Esophagus muscularis mucosa (tissue), 4 donors: Measurements from ENCODE around the gene SHISAL2A. TPM values are rescaled to one million over a fixed set of nuclear protein-coding genes. Genes with fewer than 3 reads are reported as not detected.

ENCODE experiments used
- DNase-seq: peaks from one replicate; pipeline ENCODE4 v3.0.0-alpha.2; 2017; ENCODE audit errors: extremely low spot score
- H3K27ac ChIP-seq, 4 donors: fragments of 200-600 bp; sonication (generic); replicated peaks in 1 of 4; 1 replicate in 3 of 4; 2 replicates in 1 of 4; pipeline ENCODE4 v1.5.1; 2016 to 2019; ENCODE audit warnings: mild to moderate bottlenecking in 1 of 4
- H3K27me3 ChIP-seq, 4 donors: fragments of 200-600 bp; sonication (generic); one replicate each; pipeline versions ENCODE4 v1.5.1 to v1.6.0; 2016 to 2019
- H3K36me3 ChIP-seq, 4 donors: fragments of 200-600 bp; sonication (generic); one replicate each; pipeline ENCODE4 v1.5.1; 2016 to 2019
- H3K4me1 ChIP-seq, 4 donors: fragments of 200-600 bp; sonication (generic); one replicate each; pipeline ENCODE4 v1.5.1; 2016 to 2019
- H3K4me3 ChIP-seq, 4 donors: fragments of 200-600 bp; sonication (generic); 1 replicate in 2 of 4; 2 replicates in 2 of 4; pipeline ENCODE4 v1.5.1; 2016 to 2019; ENCODE audit warnings: mild to moderate bottlenecking in 4 of 4, moderate library complexity in 1 of 4
- H3K9me3 ChIP-seq, 4 donors: fragments of 200-600 bp; sonication (generic); 1 replicate in 3 of 4; 2 replicates in 1 of 4; pipeline ENCODE4 v1.5.1; 2016 to 2019
- EP300 ChIP-seq: sonication (generic); formaldehyde crosslinking; IDR thresholded peaks from one replicate; pipeline ENCODE4 v1.6.1; 2017; ENCODE audit warnings: antibody characterized with exemption
- POLR2A ChIP-seq: fragments of 450-650 bp; IDR thresholded peaks from one replicate; pipeline ENCODE4 v1.6.1; 2017; ENCODE audit warnings: antibody characterized with exemption, moderate library complexity, mild to moderate bottlenecking, low read depth
- POLR2AphosphoS5 ChIP-seq, 2 donors: sonication (generic); formaldehyde crosslinking; IDR thresholded peaks; one replicate each; pipeline ENCODE4 v1.6.1; 2017; ENCODE audit warnings: antibody characterized with exemption in 2 of 2
- WGBS: methylation state at CpG from one replicate; pipeline ENCODE4 v1.1.5; 2018; 5-methylcytosine and 5-hydroxymethylcytosine counted together
- intact Hi-C: fragments of 100-400 bp; cut with DNase I; formaldehyde crosslinking; loops from one replicate; pipeline ENCODE4 v1.15.1; 2023
- total RNA-seq, 4 donors: library from RNA; depleted of rRNA; stranded (reverse); fragments of >200 nt; gene quantifications; one replicate each; pipeline versions ENCODE4 v1.1.0 to v1.2.1, GENCODE V29; 2016
- TF ChIP-seq, protein P1 (sequence below), 3 experiments: fragments of 200-600 bp in 2 of 3; fragments of 450-650 bp in 1 of 3; sonication (generic) in 2 of 3; IDR thresholded peaks; one replicate each; pipeline ENCODE4 v1.5.1; 2017 to 2019; ENCODE audit warnings: antibody characterized with exemption in 3 of 3, mild to moderate bottlenecking in 2 of 3, moderate library complexity in 1 of 3

Gene SHISAL2A
- total RNA-seq, 4 donors from 2014 or later = 0.17 to 0.57 TPM; not detected in 2

DNA sequence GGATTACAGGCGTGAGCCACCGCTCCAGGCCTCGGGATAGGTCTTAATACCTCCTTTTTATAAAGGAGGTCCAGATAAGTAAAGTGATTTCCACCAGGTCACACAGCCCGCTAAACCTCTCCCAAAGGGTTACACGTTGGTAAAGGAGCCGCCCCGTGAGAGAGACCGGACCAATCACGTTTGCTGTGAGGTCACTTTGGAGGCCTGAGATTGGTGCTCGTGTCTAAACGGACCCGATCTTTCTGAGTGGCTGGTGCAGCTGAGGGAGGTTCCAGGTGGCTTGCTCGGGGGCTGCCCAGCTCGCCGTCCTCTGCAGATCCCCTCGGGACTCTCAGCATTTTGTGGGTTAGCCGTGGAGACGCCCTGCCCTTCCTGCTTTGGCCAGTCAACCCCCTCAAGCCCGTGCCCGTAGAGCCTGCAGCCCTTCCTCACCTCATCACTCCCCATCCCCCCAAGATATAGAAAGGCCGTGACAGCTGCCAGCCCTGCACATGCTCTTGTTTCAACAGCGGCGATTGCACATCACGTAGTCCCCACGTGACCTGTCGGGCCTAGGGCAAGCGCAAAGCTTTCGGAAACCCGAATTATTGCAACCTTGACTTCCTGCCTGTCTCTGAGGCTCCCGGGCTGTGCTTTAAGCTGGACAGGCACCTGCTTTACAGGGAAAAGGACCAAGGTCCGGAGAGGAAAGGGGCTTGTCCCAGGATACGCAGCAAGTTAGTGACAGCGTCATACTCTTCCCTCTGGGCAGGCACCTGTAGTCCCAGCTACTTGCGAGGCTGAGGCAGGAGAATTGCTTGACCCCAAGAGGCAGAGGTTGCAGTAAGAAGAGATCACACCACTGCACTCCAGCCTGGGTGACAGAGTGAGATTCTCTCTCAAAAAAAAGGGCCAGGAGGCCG is 70.2 kb downstream of the SHISAL2A start:
- DNase-seq = peak; percentile 97
- Histone ChIP-seq H3K4me1 (peaks cover 16 to 29% (median 25%) of the 10 kb centered on the region in 4 donors), H3K4me3 (peak overlapping the region; percentile 53 to 72 (median 59)), H3K36me3 (no peaks in the 10 kb centered on the region), H3K27me3 (no peaks in the 10 kb centered on the region), H3K9me3 (no peaks in the 10 kb centered on the region), H3K27ac (peak overlapping the region; percentile 78 to 85 (median 80))
- WGBS = 5% methylated on average over 31 of the region's 35 CpGs
- intact Hi-C loops = loop anchor here (5.0 kb wide), 1 partner anchor 44 kb away; no protein-coding TSS in a partner anchor
- TF ChIP-seq EP300 = no peak
- no peak for TF ChIP-seq POLR2A
- TF ChIP-seq POLR2AphosphoS5 (IDR thresholded peaks at IDR 0.05) = peak; percentile 74 to 77
- TF ChIP-seq, protein P1, sequence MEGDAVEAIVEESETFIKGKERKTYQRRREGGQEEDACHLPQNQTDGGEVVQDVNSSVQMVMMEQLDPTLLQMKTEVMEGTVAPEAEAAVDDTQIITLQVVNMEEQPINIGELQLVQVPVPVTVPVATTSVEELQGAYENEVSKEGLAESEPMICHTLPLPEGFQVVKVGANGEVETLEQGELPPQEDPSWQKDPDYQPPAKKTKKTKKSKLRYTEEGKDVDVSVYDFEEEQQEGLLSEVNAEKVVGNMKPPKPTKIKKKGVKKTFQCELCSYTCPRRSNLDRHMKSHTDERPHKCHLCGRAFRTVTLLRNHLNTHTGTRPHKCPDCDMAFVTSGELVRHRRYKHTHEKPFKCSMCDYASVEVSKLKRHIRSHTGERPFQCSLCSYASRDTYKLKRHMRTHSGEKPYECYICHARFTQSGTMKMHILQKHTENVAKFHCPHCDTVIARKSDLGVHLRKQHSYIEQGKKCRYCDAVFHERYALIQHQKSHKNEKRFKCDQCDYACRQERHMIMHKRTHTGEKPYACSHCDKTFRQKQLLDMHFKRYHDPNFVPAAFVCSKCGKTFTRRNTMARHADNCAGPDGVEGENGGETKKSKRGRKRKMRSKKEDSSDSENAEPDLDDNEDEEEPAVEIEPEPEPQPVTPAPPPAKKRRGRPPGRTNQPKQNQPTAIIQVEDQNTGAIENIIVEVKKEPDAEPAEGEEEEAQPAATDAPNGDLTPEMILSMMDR (IDR thresholded peaks at IDR 0.05) = no peak

DNA sequence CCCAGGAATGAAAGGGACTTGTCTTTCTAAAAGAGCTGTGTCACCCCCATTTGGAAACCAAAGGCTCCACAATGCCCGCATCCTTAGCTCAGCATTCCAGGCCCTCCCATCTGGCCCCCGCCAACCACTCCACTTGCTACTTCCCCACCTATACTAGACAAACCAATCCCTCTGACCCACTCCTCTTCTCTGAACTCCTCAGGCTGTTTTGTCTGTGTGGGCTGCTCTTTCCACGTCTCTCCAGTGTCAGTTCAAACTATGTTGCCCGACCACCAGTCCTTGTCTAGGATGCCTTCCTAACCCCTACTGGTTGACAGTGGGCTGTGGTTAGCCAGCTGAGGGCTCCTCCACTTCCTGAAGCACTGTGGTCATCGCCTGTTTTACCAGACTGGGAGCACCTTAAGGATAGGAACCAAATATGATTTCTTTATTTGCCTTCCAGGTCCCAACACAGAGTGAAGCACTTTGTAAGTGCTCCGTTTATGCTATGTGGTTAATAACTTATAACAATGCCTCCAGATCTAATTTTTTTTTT is 73.2 kb downstream of the SHISAL2A start:
- Histone ChIP-seq H3K4me3 (no peak overlapping the region), H3K27me3 (no peaks in the 10 kb centered on the region), H3K27ac (no peak overlapping the region), H3K36me3 (no peaks in the 10 kb centered on the region), H3K9me3 (no peaks in the 10 kb centered on the region), H3K4me1 (peaks cover 12 to 32% (median 20%) of the 10 kb centered on the region in 4 donors)
- DNase-seq = no peak
- 78% methylated on average over 5 of the region's 6 CpGs for WGBS
- intact Hi-C loops = no loop called here
- no peak for TF ChIP-seq EP300
- TF ChIP-seq POLR2AphosphoS5 (IDR thresholded peaks at IDR 0.05) = no peak
- no peak for TF ChIP-seq POLR2A
- TF ChIP-seq, protein P1 (IDR thresholded peaks at IDR 0.05) = no peak

Other genes starting within 250 kb of the SHISAL2A start
- 1 to 10 TPM in 1 of 4 donors, under 1 TPM in 3; 0.17 to 1.2 (median 0.33) TPM for gene ORC1, start 228.7 kb upstream of the SHISAL2A start, total RNA-seq
- 10 to 100 TPM; 10.9 to 21.7 (median 13.7) TPM for gene PRPF38A, start 228.6 kb upstream of the SHISAL2A start, total RNA-seq
- gene TUT4, start 80.1 kb upstream of the SHISAL2A start, total RNA-seq = 10 to 100 TPM; 32.3 to 58.6 (median 42.7) TPM
- 10 to 100 TPM in 3 of 4 donors, 1 to 10 TPM in 1; 9.3 to 17.3 (median 16.4) TPM for gene GPX7, start 30.8 kb upstream of the SHISAL2A start, total RNA-seq
- gene COA7, start 65.2 kb downstream of the SHISAL2A start, total RNA-seq = 1 to 10 TPM; 8.3 to 9.7 (median 9.2) TPM
- gene ZYG11B, start 93.3 kb downstream of the SHISAL2A start, total RNA-seq = 10 to 100 TPM; 42.1 to 72.2 (median 52.2) TPM
- gene ZYG11A, start 209.6 kb downstream of the SHISAL2A start, total RNA-seq = not detected